ENCODE results near the gene DHRS1. TPM values are rescaled to one million over a fixed set of nuclear protein-coding genes. Genes with fewer than 3 reads are reported as not detected.

Gene DHRS1
- total and polyA plus RNA-seq, 2 experiments from 2014 or later, result 15.0 to 15.4 TPM

GRCh38 chr14:24342889-24343288, 43.3 kb upstream of the DHRS1 start:
- TF ChIP-seq, protein P1, sequence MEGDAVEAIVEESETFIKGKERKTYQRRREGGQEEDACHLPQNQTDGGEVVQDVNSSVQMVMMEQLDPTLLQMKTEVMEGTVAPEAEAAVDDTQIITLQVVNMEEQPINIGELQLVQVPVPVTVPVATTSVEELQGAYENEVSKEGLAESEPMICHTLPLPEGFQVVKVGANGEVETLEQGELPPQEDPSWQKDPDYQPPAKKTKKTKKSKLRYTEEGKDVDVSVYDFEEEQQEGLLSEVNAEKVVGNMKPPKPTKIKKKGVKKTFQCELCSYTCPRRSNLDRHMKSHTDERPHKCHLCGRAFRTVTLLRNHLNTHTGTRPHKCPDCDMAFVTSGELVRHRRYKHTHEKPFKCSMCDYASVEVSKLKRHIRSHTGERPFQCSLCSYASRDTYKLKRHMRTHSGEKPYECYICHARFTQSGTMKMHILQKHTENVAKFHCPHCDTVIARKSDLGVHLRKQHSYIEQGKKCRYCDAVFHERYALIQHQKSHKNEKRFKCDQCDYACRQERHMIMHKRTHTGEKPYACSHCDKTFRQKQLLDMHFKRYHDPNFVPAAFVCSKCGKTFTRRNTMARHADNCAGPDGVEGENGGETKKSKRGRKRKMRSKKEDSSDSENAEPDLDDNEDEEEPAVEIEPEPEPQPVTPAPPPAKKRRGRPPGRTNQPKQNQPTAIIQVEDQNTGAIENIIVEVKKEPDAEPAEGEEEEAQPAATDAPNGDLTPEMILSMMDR (conservative IDR thresholded peaks at IDR 0.05; ENCODE audit: low read depth in 2 of 2), result no peak
- TF ChIP-seq POLR2AphosphoS5 (IDR thresholded peaks at IDR 0.05; ENCODE audit: low read depth) (no peak), ZNF331 (CRISPR knock-in tag; IDR thresholded peaks at IDR 0.05; ENCODE audit: low read depth) (no peak), EZH2phosphoT487 (IDR thresholded peaks at IDR 0.05; ENCODE audit: unreplicated experiment) (no peak), ZNF462 (CRISPR knock-in tag; IDR thresholded peaks at IDR 0.05) (no peak), NANOG (IDR thresholded peaks at IDR 0.05; ENCODE audit: borderline replicate concordance) (no peak)
- TF ChIP-seq, protein P2, sequence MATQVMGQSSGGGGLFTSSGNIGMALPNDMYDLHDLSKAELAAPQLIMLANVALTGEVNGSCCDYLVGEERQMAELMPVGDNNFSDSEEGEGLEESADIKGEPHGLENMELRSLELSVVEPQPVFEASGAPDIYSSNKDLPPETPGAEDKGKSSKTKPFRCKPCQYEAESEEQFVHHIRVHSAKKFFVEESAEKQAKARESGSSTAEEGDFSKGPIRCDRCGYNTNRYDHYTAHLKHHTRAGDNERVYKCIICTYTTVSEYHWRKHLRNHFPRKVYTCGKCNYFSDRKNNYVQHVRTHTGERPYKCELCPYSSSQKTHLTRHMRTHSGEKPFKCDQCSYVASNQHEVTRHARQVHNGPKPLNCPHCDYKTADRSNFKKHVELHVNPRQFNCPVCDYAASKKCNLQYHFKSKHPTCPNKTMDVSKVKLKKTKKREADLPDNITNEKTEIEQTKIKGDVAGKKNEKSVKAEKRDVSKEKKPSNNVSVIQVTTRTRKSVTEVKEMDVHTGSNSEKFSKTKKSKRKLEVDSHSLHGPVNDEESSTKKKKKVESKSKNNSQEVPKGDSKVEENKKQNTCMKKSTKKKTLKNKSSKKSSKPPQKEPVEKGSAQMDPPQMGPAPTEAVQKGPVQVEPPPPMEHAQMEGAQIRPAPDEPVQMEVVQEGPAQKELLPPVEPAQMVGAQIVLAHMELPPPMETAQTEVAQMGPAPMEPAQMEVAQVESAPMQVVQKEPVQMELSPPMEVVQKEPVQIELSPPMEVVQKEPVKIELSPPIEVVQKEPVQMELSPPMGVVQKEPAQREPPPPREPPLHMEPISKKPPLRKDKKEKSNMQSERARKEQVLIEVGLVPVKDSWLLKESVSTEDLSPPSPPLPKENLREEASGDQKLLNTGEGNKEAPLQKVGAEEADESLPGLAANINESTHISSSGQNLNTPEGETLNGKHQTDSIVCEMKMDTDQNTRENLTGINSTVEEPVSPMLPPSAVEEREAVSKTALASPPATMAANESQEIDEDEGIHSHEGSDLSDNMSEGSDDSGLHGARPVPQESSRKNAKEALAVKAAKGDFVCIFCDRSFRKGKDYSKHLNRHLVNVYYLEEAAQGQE (IDR thresholded peaks at IDR 0.05; ENCODE audit: unreplicated experiment), result no peak
- Histone ChIP-seq H2AFZ (no peak overlapping the region), H3K27me3 (ENCODE audit: insufficient read depth) (peaks cover 92% of the 10 kb centered on the region), H3K4me1 (ENCODE audit: insufficient read depth) (no peaks in the 10 kb centered on the region), H3K4me2 (no peak overlapping the region), H3K79me2 (replicated peaks; ENCODE audit: insufficient read depth) (no peaks in the 10 kb centered on the region), H3K27ac (ENCODE audit: low read depth) (no peak overlapping the region), H3K4me3 (no peak overlapping the region), H3F3A (replicated peaks; ENCODE audit: low read depth) (no peaks in the 10 kb centered on the region), H3K9me2 (ENCODE audit: insufficient read depth) (no peaks in the 10 kb centered on the region), H4K20me1 (replicated peaks; ENCODE audit: insufficient read depth) (peaks cover 4% of the 10 kb centered on the region; the same call in 1 of the 2 replicates), H3K36me3 (ENCODE audit: insufficient read depth) (no peaks in the 10 kb centered on the region)
- no peak overlapping the region for H3K27ac Mint-ChIP-seq
- H3K36me3 Mint-ChIP-seq (ENCODE audit: low read depth), result no peaks in the 10 kb centered on the region
- peaks cover 46% of the 10 kb centered on the region for H3K27me3 Mint-ChIP-seq (ENCODE audit: insufficient read depth, low read depth, poor library complexity)
- H3K4me1 Mint-ChIP-seq, result no peaks in the 10 kb centered on the region; the same call in 2 of the 3 replicates
- H3K9me3 Mint-ChIP-seq, result no peaks in the 10 kb centered on the region
- ATAC-seq, result no peak
- no peak overlapping the region for H3K4me3 Mint-ChIP-seq
- DNase-seq (ENCODE audit: low spot score), result no peak

All from GM23338 (cell line).